HCEC 1CT (cell line): ENCODE results near the gene HOXD10.

Source experiments
- DNase-seq: peaks from one replicate; pipeline ENCODE4 v3.0.0-alpha.2; 2017

HOXD10 gene

GRCh38 chr2:176082824-176083751, 33.5 kb upstream of the HOXD10 start:
- no peak for DNase-seq

GRCh38 chr2:176083796-176084261, 32.7 kb upstream of the HOXD10 start, which contains the start of gene EVX2:
TSS of gene EVX2 (minus strand) at chr2:176083962. CDS start at chr2:176083776, 186 bp downstream.
- no peak for DNase-seq

GRCh38 chr2:176084611-176085119, 31.9 kb upstream of the HOXD10 start:
- DNase-seq: no peak

GRCh38 chr2:176085120-176085788, 31.3 kb upstream of the HOXD10 start:
- no peak for DNase-seq

- peak; percentile 32 for DNase-seq
These were observed 30.5 kb upstream of the HOXD10 start for GRCh38 chr2:176085861-176086771.

GRCh38 chr2:176087330-176088047, 29.1 kb upstream of the HOXD10 start:
- no peak for DNase-seq

GRCh38 chr2:176088048-176088936, 28.3 kb upstream of the HOXD10 start:
- DNase-seq: peak; percentile 46

- no peak for DNase-seq
These were observed 27.4 kb upstream of the HOXD10 start for GRCh38 chr2:176088937-176089842.

- no peak for DNase-seq
These were observed 26.7 kb upstream of the HOXD10 start for GRCh38 chr2:176089843-176090395.

GRCh38 chr2:176090862-176091261, 25.7 kb upstream of the HOXD10 start:
- no peak for DNase-seq

- no peak for DNase-seq
These were observed 25.0 kb upstream of the HOXD10 start for GRCh38 chr2:176091329-176092258.

- DNase-seq: no peak
These were observed 24.1 kb upstream of the HOXD10 start, which contains the start of gene HOXD13 for GRCh38 chr2:176092270-176093144. TSS of gene HOXD13 (plus strand) at chr2:176092721. CDS start at chr2:176092891, 170 bp downstream.

GRCh38 chr2:176093145-176093897, 23.3 kb upstream of the HOXD10 start:
- DNase-seq: no peak

GRCh38 chr2:176093898-176094249, 22.7 kb upstream of the HOXD10 start:
- DNase-seq: no peak

GRCh38 chr2:176094349-176094748, 22.2 kb upstream of the HOXD10 start:
- no peak for DNase-seq

- no peak for DNase-seq
These were observed 21.2 kb upstream of the HOXD10 start for GRCh38 chr2:176095421-176095820.
